ENCODE measurements around the gene WWTR1. TPM values are rescaled to one million over a fixed set of nuclear protein-coding genes. Genes with fewer than 3 reads are reported as not detected.

Gene WWTR1
- total RNA-seq, 1 experiment from 2014 or later, result 24.4 TPM

DNA sequence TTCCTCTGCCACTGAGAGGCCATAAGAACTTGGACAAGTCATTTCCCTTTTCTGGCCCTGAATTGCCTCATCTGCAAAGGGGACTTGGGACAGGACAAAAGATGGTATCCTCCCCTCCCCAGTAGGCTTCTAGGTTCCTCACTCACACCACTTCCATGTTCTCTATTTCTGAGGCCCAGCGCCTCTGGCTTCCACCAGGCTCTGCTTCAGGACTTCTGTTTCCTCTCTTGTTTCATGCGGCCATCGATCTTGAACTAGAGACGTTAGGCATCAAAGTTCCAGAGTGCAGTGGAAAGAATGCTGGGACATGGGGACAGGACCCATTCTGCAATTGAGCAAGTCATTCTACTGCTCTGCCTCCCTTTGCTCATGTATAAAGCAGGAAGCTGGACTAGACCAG lies 181.6 kb downstream of the WWTR1 start:
- no peak overlapping the region for H3K4ac ChIP-seq (ENCODE audit: low read depth, low read length)
- no peaks in the 10 kb centered on the region for H3K27me3 Mint-ChIP-seq (ENCODE audit: low read depth)
- H4K91ac ChIP-seq (ENCODE audit: insufficient read length, low read depth, low read length), result no peak overlapping the region
- H3K9ac ChIP-seq (ENCODE audit: extremely low read depth, insufficient read length, low read length), result no peak overlapping the region
- no peak overlapping the region for H2BK120ac ChIP-seq (ENCODE audit: low read depth, low read length, poor library complexity, severe bottlenecking)
- no peak overlapping the region for H3K4me3 Mint-ChIP-seq
- no peaks in the 10 kb centered on the region for H3K36me3 Mint-ChIP-seq (ENCODE audit: insufficient read depth in 1 of 3, low read depth in 3 of 3)
- H3K27me3 ChIP-seq (ENCODE audit: insufficient read depth, low read length), result no peaks in the 10 kb centered on the region
- no peak overlapping the region for H2BK5ac ChIP-seq (ENCODE audit: insufficient read length, low read length)
- H3K9me3 ChIP-seq (ENCODE audit: control insufficient read depth, low read depth, low read length), result no peaks in the 10 kb centered on the region
- no peak overlapping the region for H3K56ac ChIP-seq (ENCODE audit: insufficient read length, low read depth, low read length)
- no CpG with 5 or more reads among the region's 4 CpGs for WGBS (ENCODE audit: extremely low coverage, insufficient read length, low lambda C conversion rate)
- H4K20me1 ChIP-seq (ENCODE audit: control insufficient read depth, insufficient read depth, insufficient read length), result no peaks in the 10 kb centered on the region
- no peaks in the 10 kb centered on the region for H3K79me1 ChIP-seq (ENCODE audit: insufficient read depth, low read depth, low read length, poor library complexity, severe bottlenecking)
- H2AK5ac ChIP-seq (ENCODE audit: insufficient read length, low read length), result no peak overlapping the region
- H2BK12ac ChIP-seq (ENCODE audit: insufficient read length, low read depth, low read length), result no peak overlapping the region
- no peak overlapping the region for H4K8ac ChIP-seq (replicated peaks; ENCODE audit: insufficient read length, low read depth, low read length)
- no peak overlapping the region for H4K5ac ChIP-seq (ENCODE audit: insufficient read length, low read depth, low read length)
- no peak overlapping the region for H3K18ac ChIP-seq (ENCODE audit: insufficient read length, low read depth, low read length)
- no peak overlapping the region for H2BK20ac ChIP-seq (ENCODE audit: low read depth, low read length, poor library complexity, severe bottlenecking)
- H3K4me1 Mint-ChIP-seq, result peaks cover 22 to 31% of the 10 kb centered on the region in 2 experiments
- peak overlapping the region in 1 of 3 experiments; percentile 79; a peak in 1 of 7 replicates for H3K27ac Mint-ChIP-seq
- H3K4me2 ChIP-seq (ENCODE audit: insufficient read depth, insufficient read length, low read length), result no peak overlapping the region
- no peaks in the 10 kb centered on the region for H3K9me3 Mint-ChIP-seq
- TF ChIP-seq, protein P1, sequence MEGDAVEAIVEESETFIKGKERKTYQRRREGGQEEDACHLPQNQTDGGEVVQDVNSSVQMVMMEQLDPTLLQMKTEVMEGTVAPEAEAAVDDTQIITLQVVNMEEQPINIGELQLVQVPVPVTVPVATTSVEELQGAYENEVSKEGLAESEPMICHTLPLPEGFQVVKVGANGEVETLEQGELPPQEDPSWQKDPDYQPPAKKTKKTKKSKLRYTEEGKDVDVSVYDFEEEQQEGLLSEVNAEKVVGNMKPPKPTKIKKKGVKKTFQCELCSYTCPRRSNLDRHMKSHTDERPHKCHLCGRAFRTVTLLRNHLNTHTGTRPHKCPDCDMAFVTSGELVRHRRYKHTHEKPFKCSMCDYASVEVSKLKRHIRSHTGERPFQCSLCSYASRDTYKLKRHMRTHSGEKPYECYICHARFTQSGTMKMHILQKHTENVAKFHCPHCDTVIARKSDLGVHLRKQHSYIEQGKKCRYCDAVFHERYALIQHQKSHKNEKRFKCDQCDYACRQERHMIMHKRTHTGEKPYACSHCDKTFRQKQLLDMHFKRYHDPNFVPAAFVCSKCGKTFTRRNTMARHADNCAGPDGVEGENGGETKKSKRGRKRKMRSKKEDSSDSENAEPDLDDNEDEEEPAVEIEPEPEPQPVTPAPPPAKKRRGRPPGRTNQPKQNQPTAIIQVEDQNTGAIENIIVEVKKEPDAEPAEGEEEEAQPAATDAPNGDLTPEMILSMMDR (conservative IDR thresholded peaks at IDR 0.05), result no peak
- no peak overlapping the region for H2AFZ ChIP-seq (ENCODE audit: low read length)
- H3K79me2 ChIP-seq (ENCODE audit: insufficient read depth, low read length), result no peaks in the 10 kb centered on the region
- no peak overlapping the region for H3K23ac ChIP-seq (ENCODE audit: insufficient read length, low read depth, low read length)
- DNase-seq, result no peak
- H3T11ph ChIP-seq (ENCODE audit: low read length), result no peak overlapping the region
- no peaks in the 10 kb centered on the region for H3K23me2 ChIP-seq (ENCODE audit: insufficient read length, low read depth, low read length, poor library complexity, severe bottlenecking)
- H3K27ac ChIP-seq (ENCODE audit: insufficient read length, low read depth, low read length), result no peak overlapping the region
- H3K4me1 ChIP-seq (ENCODE audit: insufficient read depth, low read length), result no peaks in the 10 kb centered on the region
- no peak overlapping the region for H2BK15ac ChIP-seq (ENCODE audit: low read depth, low read length)
- H3K14ac ChIP-seq (ENCODE audit: insufficient read depth, low read length), result no peak overlapping the region
